WTC11 (cell line): ENCODE data around the gene GCK. TPM values are rescaled to one million over a fixed set of nuclear protein-coding genes. Genes with fewer than 3 reads are reported as not detected.

Experiments used
- ATAC-seq: fragments of 200-7000 bp; cut with Tn5 transposase; 2 replicates; pipeline ENCODE4 v1.10.0; 2021; ENCODE audit warnings: mild to moderate bottlenecking, moderate library complexity
- CTCF ChIA-PET: fragments of 300-600 bp; sonication (Branson Sonifier 250); formaldehyde crosslinking; loops from one replicate; lab custom pipeline; 2021; ENCODE audit warnings: antibody characterized with exemption; lab: Charles Lee
- POLR2A ChIA-PET: fragments of 350-600 bp; sonication (Branson Sonifier 250); formaldehyde crosslinking; loops from one replicate; lab custom pipeline; 2021; ENCODE audit warnings: antibody characterized with exemption; lab: Charles Lee
- DNase-seq: peaks from one replicate; pipeline ENCODE4 v3.0.0; 2021; ENCODE audit warnings: low spot score
- H3K27ac Mint-ChIP-seq: 2 replicates; pipeline ENCODE4 v1.8.0; 2021; ENCODE audit warnings: mixed read lengths
- H3K27me3 Mint-ChIP-seq: 2 replicates; pipeline ENCODE4 v1.8.0; 2021; ENCODE audit warnings: low read depth, mild to moderate bottlenecking, moderate library complexity, mixed read lengths
- H3K36me3 Mint-ChIP-seq: 2 replicates; pipeline ENCODE4 v1.8.0; 2021; ENCODE audit warnings: mixed read lengths
- H3K4me1 Mint-ChIP-seq: 2 replicates; pipeline ENCODE4 v1.8.0; 2022; ENCODE audit warnings: mixed read lengths
- H3K4me3 Mint-ChIP-seq: 2 replicates; pipeline ENCODE4 v1.8.0; 2021; ENCODE audit warnings: mild to moderate bottlenecking, moderate library complexity, mixed read lengths
- H3K9me3 Mint-ChIP-seq: 2 replicates; pipeline ENCODE4 v1.8.0; 2021; ENCODE audit warnings: mixed read lengths
- E2F1 ChIP-seq: sonication (generic); formaldehyde crosslinking; IDR thresholded peaks from 2 replicates; pipeline ENCODE4 v1.8.0; 2022; ENCODE audit warnings: mild to moderate bottlenecking, missing genetic modification reagents
- EMX1 ChIP-seq: fragments of 250-450 bp; sonication (Bioruptor Pico); IDR thresholded peaks from 2 replicates; pipeline ENCODE4 v1.8.0; 2021; ENCODE audit warnings: mild to moderate bottlenecking
- ETV6 ChIP-seq: sonication (generic); formaldehyde crosslinking; IDR thresholded peaks from 2 replicates; pipeline ENCODE4 v1.8.1; 2022; ENCODE audit warnings: mild to moderate bottlenecking, missing genetic modification reagents
- GABPB1 ChIP-seq: sonication (generic); formaldehyde crosslinking; IDR thresholded peaks from 2 replicates; pipeline ENCODE4 v1.8.1; 2023; ENCODE audit warnings: mild to moderate bottlenecking, missing genetic modification reagents
- HMGA2 ChIP-seq: fragments of 250-450 bp; sonication (Bioruptor Pico); IDR thresholded peaks from 2 replicates; pipeline ENCODE4 v1.4.0; 2021; ENCODE audit warnings: mild to moderate bottlenecking, moderate library complexity
- IRF2 ChIP-seq: sonication (generic); formaldehyde crosslinking; IDR thresholded peaks from 2 replicates; pipeline ENCODE4 v1.8.0; 2022; ENCODE audit warnings: low read depth, missing genetic modification reagents, borderline replicate concordance
- NFATC4 ChIP-seq: fragments of 250-450 bp; sonication (Bioruptor Pico); IDR thresholded peaks from 2 replicates; pipeline ENCODE4 v1.9.0; 2021; ENCODE audit warnings: mild to moderate bottlenecking
- NR2C2 ChIP-seq: sonication (generic); formaldehyde crosslinking; IDR thresholded peaks from 2 replicates; pipeline ENCODE4 v1.8.0; 2022; ENCODE audit warnings: mild to moderate bottlenecking, missing genetic modification reagents
- NR3C1 ChIP-seq: sonication (generic); formaldehyde crosslinking; conservative IDR thresholded peaks from 2 replicates; pipeline ENCODE4 v1.8.1; 2023; ENCODE audit warnings: low read depth, mild to moderate bottlenecking, missing genetic modification reagents
- SMAD3 ChIP-seq: sonication (generic); formaldehyde crosslinking; IDR thresholded peaks from 2 replicates; pipeline ENCODE4 v1.8.0; 2022; ENCODE audit warnings: missing genetic modification reagents, mild to moderate bottlenecking, borderline replicate concordance
- ZMAT4 ChIP-seq: fragments of 250-450 bp; sonication (Bioruptor Pico); IDR thresholded peaks from 2 replicates; pipeline ENCODE4 v1.9.0; 2021; ENCODE audit warnings: mild to moderate bottlenecking
- ZNF121 ChIP-seq: sonication (generic); formaldehyde crosslinking; IDR thresholded peaks from 2 replicates; pipeline ENCODE4 v1.8.0; 2023; ENCODE audit warnings: missing genetic modification reagents
- ZNF263 ChIP-seq: sonication (generic); formaldehyde crosslinking; IDR thresholded peaks from 2 replicates; pipeline ENCODE4 v1.8.1; 2022; ENCODE audit warnings: low read depth, mild to moderate bottlenecking, moderate library complexity, missing genetic modification reagents
- ZNF317 ChIP-seq: sonication (generic); formaldehyde crosslinking; IDR thresholded peaks from 2 replicates; pipeline ENCODE4 v1.8.1; 2023; ENCODE audit warnings: low read depth, mild to moderate bottlenecking, moderate library complexity, missing genetic modification reagents, borderline replicate concordance
- total RNA-seq: library from RNA; stranded (reverse); gene quantifications from 3 replicates; pipeline ENCODE4 v1.2.3, GENCODE V29; 2021
- TF ChIP-seq, protein P1 (sequence below): sonication (generic); formaldehyde crosslinking; IDR thresholded peaks from 2 replicates; pipeline ENCODE4 v1.8.0; 2023; ENCODE audit warnings: missing genetic modification reagents, mild to moderate bottlenecking, borderline replicate concordance
- TF ChIP-seq, protein P2 (sequence below): sonication (generic); formaldehyde crosslinking; IDR thresholded peaks from 2 replicates; pipeline ENCODE4 v1.8.0; 2022; ENCODE audit warnings: mild to moderate bottlenecking, missing genetic modification reagents
- TF ChIP-seq, protein P3 (sequence below): fragments of 250-450 bp; sonication (Bioruptor Pico); IDR thresholded peaks from 2 replicates; pipeline ENCODE4 v1.8.0; 2021; ENCODE audit warnings: mild to moderate bottlenecking
- TF ChIP-seq, protein P4 (sequence below): sonication (generic); formaldehyde crosslinking; IDR thresholded peaks from 2 replicates; pipeline ENCODE4 v1.8.1; 2022; ENCODE audit warnings: low read depth, mild to moderate bottlenecking, moderate library complexity, missing genetic modification reagents, borderline replicate concordance
- TF ChIP-seq, protein P5 (sequence below): sonication (generic); formaldehyde crosslinking; IDR thresholded peaks from 2 replicates; pipeline ENCODE4 v1.8.1; 2022; ENCODE audit warnings: low read depth, missing genetic modification reagents, borderline replicate concordance

The GCK gene
- total RNA-seq, 1 experiment from 2014 or later: 3.3 TPM

DNA sequence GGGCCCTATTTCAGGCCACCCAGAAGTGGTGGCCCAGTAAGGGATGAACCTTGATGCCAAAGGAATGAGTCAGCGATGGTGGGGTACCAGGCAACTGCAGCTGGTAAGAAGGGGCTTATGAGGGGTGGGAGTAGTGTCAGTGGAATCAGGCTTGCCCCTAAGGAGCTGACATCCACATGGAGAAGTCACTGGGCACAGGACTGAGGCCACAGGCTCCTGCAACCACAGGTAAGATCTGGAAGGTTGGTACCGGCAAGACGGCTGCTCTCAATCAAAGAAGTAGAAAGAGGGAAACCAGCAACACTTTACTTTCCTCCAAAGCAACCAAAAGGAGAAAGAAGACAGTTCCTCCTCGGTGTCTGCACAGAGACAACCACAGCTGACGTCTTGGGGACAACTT, 2.5 kb downstream of the GCK start:
- H3K27me3 Mint-ChIP-seq: peaks cover 13% of the 10 kb centered on the region
- DNase-seq (no peak), ATAC-seq (no peak)
- no peak overlapping the region for H3K4me3 Mint-ChIP-seq
- ChIA-PET POLR2A (no interaction called here), CTCF (interaction anchor here (0.6 to 1.2 kb wide), 2 partner anchors 39 to 44 kb away, joined by 3 to 4 read pairs; no protein-coding TSS in a partner anchor)
- TF ChIP-seq ZNF121 (CRISPR knock-in tag): no peak
- TF ChIP-seq NFATC4 (CRISPR knock-in tag): no peak
- no peak for TF ChIP-seq E2F1 (CRISPR knock-in tag)
- H3K4me1 Mint-ChIP-seq: peaks cover 5% of the 10 kb centered on the region
- peaks cover 3% of the 10 kb centered on the region for H3K36me3 Mint-ChIP-seq
- H3K27ac Mint-ChIP-seq: no peak overlapping the region
- H3K9me3 Mint-ChIP-seq: peaks cover 16% of the 10 kb centered on the region

DNA sequence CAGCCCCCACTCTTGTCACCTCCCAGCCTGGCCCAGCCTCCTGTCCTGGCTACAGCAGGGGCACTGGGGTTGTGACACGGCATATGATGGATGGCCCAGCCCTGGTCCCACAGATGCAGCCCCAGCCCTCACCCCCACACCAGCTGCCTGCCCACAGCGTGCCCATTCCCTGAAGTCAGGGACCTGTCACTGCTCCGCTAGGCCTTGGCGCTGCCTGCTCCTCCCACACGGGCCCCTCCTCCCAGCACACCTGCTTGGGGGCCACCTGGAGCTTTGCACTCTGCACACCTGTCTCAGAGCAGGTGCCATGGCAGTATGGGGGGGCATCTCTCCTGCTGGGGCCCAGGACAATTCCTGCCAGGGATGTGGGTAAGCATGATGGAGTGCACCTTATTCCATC, 3.5 kb downstream of the GCK start:
- CTCF ChIA-PET: no interaction called here
- no peak for TF ChIP-seq SMAD3 (CRISPR knock-in tag)
- no peak for TF ChIP-seq NR2C2 (CRISPR knock-in tag)
- no peak for TF ChIP-seq NR3C1 (CRISPR knock-in tag)
- TF ChIP-seq IRF2 (CRISPR knock-in tag): no peak
- TF ChIP-seq, protein P1, sequence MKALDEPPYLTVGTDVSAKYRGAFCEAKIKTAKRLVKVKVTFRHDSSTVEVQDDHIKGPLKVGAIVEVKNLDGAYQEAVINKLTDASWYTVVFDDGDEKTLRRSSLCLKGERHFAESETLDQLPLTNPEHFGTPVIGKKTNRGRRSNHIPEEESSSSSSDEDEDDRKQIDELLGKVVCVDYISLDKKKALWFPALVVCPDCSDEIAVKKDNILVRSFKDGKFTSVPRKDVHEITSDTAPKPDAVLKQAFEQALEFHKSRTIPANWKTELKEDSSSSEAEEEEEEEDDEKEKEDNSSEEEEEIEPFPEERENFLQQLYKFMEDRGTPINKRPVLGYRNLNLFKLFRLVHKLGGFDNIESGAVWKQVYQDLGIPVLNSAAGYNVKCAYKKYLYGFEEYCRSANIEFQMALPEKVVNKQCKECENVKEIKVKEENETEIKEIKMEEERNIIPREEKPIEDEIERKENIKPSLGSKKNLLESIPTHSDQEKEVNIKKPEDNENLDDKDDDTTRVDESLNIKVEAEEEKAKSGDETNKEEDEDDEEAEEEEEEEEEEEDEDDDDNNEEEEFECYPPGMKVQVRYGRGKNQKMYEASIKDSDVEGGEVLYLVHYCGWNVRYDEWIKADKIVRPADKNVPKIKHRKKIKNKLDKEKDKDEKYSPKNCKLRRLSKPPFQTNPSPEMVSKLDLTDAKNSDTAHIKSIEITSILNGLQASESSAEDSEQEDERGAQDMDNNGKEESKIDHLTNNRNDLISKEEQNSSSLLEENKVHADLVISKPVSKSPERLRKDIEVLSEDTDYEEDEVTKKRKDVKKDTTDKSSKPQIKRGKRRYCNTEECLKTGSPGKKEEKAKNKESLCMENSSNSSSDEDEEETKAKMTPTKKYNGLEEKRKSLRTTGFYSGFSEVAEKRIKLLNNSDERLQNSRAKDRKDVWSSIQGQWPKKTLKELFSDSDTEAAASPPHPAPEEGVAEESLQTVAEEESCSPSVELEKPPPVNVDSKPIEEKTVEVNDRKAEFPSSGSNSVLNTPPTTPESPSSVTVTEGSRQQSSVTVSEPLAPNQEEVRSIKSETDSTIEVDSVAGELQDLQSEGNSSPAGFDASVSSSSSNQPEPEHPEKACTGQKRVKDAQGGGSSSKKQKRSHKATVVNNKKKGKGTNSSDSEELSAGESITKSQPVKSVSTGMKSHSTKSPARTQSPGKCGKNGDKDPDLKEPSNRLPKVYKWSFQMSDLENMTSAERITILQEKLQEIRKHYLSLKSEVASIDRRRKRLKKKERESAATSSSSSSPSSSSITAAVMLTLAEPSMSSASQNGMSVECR (CRISPR knock-in tag): no peak
- TF ChIP-seq HMGA2 (CRISPR knock-in tag): no peak
- TF ChIP-seq ZNF317 (CRISPR knock-in tag): no peak
- TF ChIP-seq, protein P2, sequence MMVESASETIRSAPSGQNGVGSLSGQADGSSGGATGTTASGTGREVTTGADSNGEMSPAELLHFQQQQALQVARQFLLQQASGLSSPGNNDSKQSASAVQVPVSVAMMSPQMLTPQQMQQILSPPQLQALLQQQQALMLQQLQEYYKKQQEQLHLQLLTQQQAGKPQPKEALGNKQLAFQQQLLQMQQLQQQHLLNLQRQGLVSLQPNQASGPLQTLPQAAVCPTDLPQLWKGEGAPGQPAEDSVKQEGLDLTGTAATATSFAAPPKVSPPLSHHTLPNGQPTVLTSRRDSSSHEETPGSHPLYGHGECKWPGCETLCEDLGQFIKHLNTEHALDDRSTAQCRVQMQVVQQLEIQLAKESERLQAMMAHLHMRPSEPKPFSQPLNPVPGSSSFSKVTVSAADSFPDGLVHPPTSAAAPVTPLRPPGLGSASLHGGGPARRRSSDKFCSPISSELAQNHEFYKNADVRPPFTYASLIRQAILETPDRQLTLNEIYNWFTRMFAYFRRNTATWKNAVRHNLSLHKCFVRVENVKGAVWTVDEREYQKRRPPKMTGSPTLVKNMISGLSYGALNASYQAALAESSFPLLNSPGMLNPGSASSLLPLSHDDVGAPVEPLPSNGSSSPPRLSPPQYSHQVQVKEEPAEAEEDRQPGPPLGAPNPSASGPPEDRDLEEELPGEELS (CRISPR knock-in tag): no peak
- TF ChIP-seq, protein P3, sequence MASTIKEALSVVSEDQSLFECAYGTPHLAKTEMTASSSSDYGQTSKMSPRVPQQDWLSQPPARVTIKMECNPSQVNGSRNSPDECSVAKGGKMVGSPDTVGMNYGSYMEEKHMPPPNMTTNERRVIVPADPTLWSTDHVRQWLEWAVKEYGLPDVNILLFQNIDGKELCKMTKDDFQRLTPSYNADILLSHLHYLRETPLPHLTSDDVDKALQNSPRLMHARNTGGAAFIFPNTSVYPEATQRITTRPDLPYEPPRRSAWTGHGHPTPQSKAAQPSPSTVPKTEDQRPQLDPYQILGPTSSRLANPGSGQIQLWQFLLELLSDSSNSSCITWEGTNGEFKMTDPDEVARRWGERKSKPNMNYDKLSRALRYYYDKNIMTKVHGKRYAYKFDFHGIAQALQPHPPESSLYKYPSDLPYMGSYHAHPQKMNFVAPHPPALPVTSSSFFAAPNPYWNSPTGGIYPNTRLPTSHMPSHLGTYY (CRISPR knock-in tag): no peak
- TF ChIP-seq, protein P4, sequence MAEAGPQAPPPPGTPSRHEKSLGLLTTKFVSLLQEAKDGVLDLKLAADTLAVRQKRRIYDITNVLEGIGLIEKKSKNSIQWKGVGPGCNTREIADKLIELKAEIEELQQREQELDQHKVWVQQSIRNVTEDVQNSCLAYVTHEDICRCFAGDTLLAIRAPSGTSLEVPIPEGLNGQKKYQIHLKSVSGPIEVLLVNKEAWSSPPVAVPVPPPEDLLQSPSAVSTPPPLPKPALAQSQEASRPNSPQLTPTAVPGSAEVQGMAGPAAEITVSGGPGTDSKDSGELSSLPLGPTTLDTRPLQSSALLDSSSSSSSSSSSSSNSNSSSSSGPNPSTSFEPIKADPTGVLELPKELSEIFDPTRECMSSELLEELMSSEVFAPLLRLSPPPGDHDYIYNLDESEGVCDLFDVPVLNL (CRISPR knock-in tag): no peak
- TF ChIP-seq ZNF263 (CRISPR knock-in tag): no peak
- no peak for TF ChIP-seq GABPB1 (CRISPR knock-in tag)
- no peak for TF ChIP-seq EMX1 (CRISPR knock-in tag)
- TF ChIP-seq, protein P5, sequence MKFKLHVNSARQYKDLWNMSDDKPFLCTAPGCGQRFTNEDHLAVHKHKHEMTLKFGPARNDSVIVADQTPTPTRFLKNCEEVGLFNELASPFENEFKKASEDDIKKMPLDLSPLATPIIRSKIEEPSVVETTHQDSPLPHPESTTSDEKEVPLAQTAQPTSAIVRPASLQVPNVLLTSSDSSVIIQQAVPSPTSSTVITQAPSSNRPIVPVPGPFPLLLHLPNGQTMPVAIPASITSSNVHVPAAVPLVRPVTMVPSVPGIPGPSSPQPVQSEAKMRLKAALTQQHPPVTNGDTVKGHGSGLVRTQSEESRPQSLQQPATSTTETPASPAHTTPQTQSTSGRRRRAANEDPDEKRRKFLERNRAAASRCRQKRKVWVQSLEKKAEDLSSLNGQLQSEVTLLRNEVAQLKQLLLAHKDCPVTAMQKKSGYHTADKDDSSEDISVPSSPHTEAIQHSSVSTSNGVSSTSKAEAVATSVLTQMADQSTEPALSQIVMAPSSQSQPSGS: no peak
- no peak for TF ChIP-seq ZMAT4 (CRISPR knock-in tag)
- no peak for TF ChIP-seq ETV6 (CRISPR knock-in tag)
- Mint-ChIP-seq H3K4me1 (peaks cover 7% of the 10 kb centered on the region), H3K27ac (no peak overlapping the region), H3K9me3 (peaks cover 24% of the 10 kb centered on the region), H3K27me3 (peaks cover 13% of the 10 kb centered on the region), H3K4me3 (no peak overlapping the region), H3K36me3 (peaks cover 3% of the 10 kb centered on the region)
- ATAC-seq (no peak), DNase-seq (no peak)
- POLR2A ChIA-PET: no interaction called here
